Ishikawa (cell line): ENCODE results near the gene PHGDH.

Source experiments
- EGR1 ChIP-seq: IDR thresholded peaks from 2 replicates; pipeline ENCODE4 v1.6.1; 2012
- EP300 ChIP-seq: IDR thresholded peaks from 2 replicates; pipeline ENCODE4 v1.6.1; 2012; ENCODE audit warnings: borderline replicate concordance
- FOXM1 ChIP-seq: IDR thresholded peaks from 2 replicates; pipeline ENCODE4 v1.6.1; 2012; ENCODE audit warnings: low read depth, borderline replicate concordance
- RAD21 ChIP-seq: IDR thresholded peaks from 2 replicates; pipeline ENCODE4 v1.6.1; 2012; ENCODE audit warnings: low read depth
- TAF1 ChIP-seq: IDR thresholded peaks from 2 replicates; pipeline ENCODE4 v1.6.1; 2012; ENCODE audit warnings: low read depth, mild to moderate bottlenecking
- TEAD4 ChIP-seq: IDR thresholded peaks from 2 replicates; pipeline ENCODE4 v1.6.1; 2012
- YY1 ChIP-seq: IDR thresholded peaks from 2 replicates; pipeline ENCODE4 v1.6.1; 2012; ENCODE audit warnings: low read depth
- ZBTB7A ChIP-seq: IDR thresholded peaks from 2 replicates; pipeline ENCODE4 v1.6.1; 2012; ENCODE audit warnings: low read depth
- TF ChIP-seq, protein P1 (sequence below): IDR thresholded peaks from 2 replicates; pipeline ENCODE4 v1.6.1; 2012

The PHGDH gene

DNA sequence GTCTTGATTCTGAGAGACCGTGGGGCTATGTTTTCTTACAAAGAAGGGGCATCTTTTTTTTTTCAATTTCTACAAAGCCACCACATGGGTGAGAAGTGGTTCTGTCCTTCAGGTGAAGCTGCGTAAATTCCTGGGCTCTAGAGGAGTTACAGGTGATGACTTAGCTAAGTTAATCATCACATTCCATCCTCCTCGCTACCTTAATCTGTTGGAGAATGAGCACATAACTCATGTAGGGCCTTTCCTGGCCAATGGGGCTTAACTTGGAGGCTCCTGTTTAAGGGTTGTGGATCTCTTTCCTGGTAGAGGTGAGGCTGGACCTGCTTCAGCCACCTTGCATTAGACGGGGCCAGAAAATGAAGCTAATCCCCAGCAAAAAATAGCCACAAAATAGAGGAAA is 79.6 kb downstream of the PHGDH start:
- TF ChIP-seq TEAD4: no peak
- no peak for TF ChIP-seq TAF1
- no peak for TF ChIP-seq ZBTB7A
- no peak for TF ChIP-seq YY1
- TF ChIP-seq RAD21: no peak
- TF ChIP-seq, protein P1, sequence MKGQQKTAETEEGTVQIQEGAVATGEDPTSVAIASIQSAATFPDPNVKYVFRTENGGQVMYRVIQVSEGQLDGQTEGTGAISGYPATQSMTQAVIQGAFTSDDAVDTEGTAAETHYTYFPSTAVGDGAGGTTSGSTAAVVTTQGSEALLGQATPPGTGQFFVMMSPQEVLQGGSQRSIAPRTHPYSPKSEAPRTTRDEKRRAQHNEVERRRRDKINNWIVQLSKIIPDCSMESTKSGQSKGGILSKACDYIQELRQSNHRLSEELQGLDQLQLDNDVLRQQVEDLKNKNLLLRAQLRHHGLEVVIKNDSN: no peak
- TF ChIP-seq EGR1: no peak
- no peak for TF ChIP-seq FOXM1
- TF ChIP-seq EP300: no peak
